GM19099 (cell line): ENCODE results near the gene RFC4.

Source experiments
- POLR2A ChIP-seq: IDR thresholded peaks from 3 replicates; pipeline ENCODE4 v1.6.1; 2011; ENCODE audit warnings: low read depth; ENCODE audit not compliant: insufficient read length; ENCODE audit errors: extremely low read depth

Gene RFC4

GRCh38 chr3:186775999-186776398, 30.3 kb downstream of the RFC4 start:
- no peak for TF ChIP-seq POLR2A

- peak; percentile 72 for TF ChIP-seq POLR2A
Observed at GRCh38 chr3:186772701-186773417, 33.4 kb downstream of the RFC4 start.

- TF ChIP-seq POLR2A, result no peak
Observed at GRCh38 chr3:186772281-186772694, 34.0 kb downstream of the RFC4 start.

- no peak for TF ChIP-seq POLR2A
Observed at GRCh38 chr3:186760897-186761447, 45.3 kb downstream of the RFC4 start.

GRCh38 chr3:186760141-186760833, 46.0 kb downstream of the RFC4 start:
- no peak for TF ChIP-seq POLR2A

GRCh38 chr3:186759231-186759930, 46.9 kb downstream of the RFC4 start:
- no peak for TF ChIP-seq POLR2A

GRCh38 chr3:186757686-186758220, 48.5 kb downstream of the RFC4 start:
- TF ChIP-seq POLR2A, result no peak

- no peak for TF ChIP-seq POLR2A
Observed at GRCh38 chr3:186757214-186757613, 49.1 kb downstream of the RFC4 start.

- TF ChIP-seq POLR2A, result no peak
Observed at GRCh38 chr3:186754871-186755270, 51.4 kb downstream of the RFC4 start.

- TF ChIP-seq POLR2A, result no peak
Observed at GRCh38 chr3:186754006-186754405, 52.3 kb downstream of the RFC4 start.

GRCh38 chr3:186751480-186751879, 54.8 kb downstream of the RFC4 start:
- TF ChIP-seq POLR2A, result no peak

GRCh38 chr3:186750316-186750715, 56.0 kb downstream of the RFC4 start:
- no peak for TF ChIP-seq POLR2A

GRCh38 chr3:186746008-186746407, 60.3 kb downstream of the RFC4 start:
- TF ChIP-seq POLR2A, result no peak

- TF ChIP-seq POLR2A, result no peak
Observed at GRCh38 chr3:186743666-186744065, 62.6 kb downstream of the RFC4 start.

GRCh38 chr3:186742618-186743380, 63.5 kb downstream of the RFC4 start:
- no peak for TF ChIP-seq POLR2A
